Measurements from ENCODE around the gene DIRAS3. TPM values are rescaled to one million over a fixed set of nuclear protein-coding genes. Genes with fewer than 3 reads are reported as not detected.

DIRAS3 gene
- total RNA-seq, 1 experiment from 2014 or later = 1.9 TPM

GRCh38 chr1:68000191-68000590, 50.2 kb downstream of the DIRAS3 start:
- Histone ChIP-seq H3K4me3 (replicated peaks in 1 of 2; ENCODE audit: low read depth in 1 of 2, low read length in 2 of 2) (no peak overlapping the region), H3K27ac (ENCODE audit: low read depth, low read length) (no peak overlapping the region), H3K9ac (ENCODE audit: low read length) (no peak overlapping the region), H3K4me1 (ENCODE audit: control insufficient read depth in 1 of 2, insufficient read depth in 2 of 2, low read length in 2 of 2) (no peaks in the 10 kb centered on the region), H3K4me2 (ENCODE audit: low read length) (no peak overlapping the region), H3K9me2 (ENCODE audit: insufficient read depth) (no peaks in the 10 kb centered on the region), H3K36me3 (ENCODE audit: control insufficient read depth in 1 of 2, insufficient read depth in 2 of 2, low read length in 2 of 2) (no peaks in the 10 kb centered on the region), H3K79me2 (ENCODE audit: insufficient read depth, low read length) (no peaks in the 10 kb centered on the region), H3K9me3 (ENCODE audit: control insufficient read depth in 1 of 2, insufficient read depth in 1 of 2, low read depth in 1 of 2, low read length in 2 of 2) (no peaks in the 10 kb centered on the region), H2AFZ (ENCODE audit: low read depth, low read length, poor library complexity, severe bottlenecking) (no peak overlapping the region), H4K20me1 (ENCODE audit: insufficient read depth) (no peaks in the 10 kb centered on the region), H3K27me3 (ENCODE audit: insufficient read depth, low read length) (no peaks in the 10 kb centered on the region)
- ChIA-PET POLR2A (no interaction called here), RAD21 (ENCODE audit: low non-redundant PET in 1 of 2, low total read pairs in 2 of 2, uncharacterized antibody in 2 of 2, unreplicated experiment in 2 of 2) (no interaction called here), CTCF (no interaction called here)
- no TSS peak for BruUV-seq (replicated peaks)
- no peak for TF ChIP-seq TCF7L2 (IDR thresholded peaks at IDR 0.05; ENCODE audit: borderline replicate concordance, extremely low read depth, insufficient read depth, insufficient read length)
- no peak for TF ChIP-seq YY1 (IDR thresholded peaks at IDR 0.05; ENCODE audit: extremely low read depth, insufficient replicate concordance, low read depth, low read length)
- no peak for TF ChIP-seq ZNF274 (IDR thresholded peaks at IDR 0.05; ENCODE audit: low read depth, low read length)
- no peak for TF ChIP-seq REST (IDR thresholded peaks at IDR 0.05; ENCODE audit: low read depth)
- no peak for TF ChIP-seq MAX (IDR thresholded peaks at IDR 0.05)
- TF ChIP-seq SRF (IDR thresholded peaks at IDR 0.05; ENCODE audit: low read depth) = no peak
- no peak for TF ChIP-seq POLR2A (IDR thresholded peaks at IDR 0.05; ENCODE audit: borderline replicate concordance, extremely low read depth, insufficient read depth, insufficient read length)
- TF ChIP-seq CBX3 (IDR thresholded peaks at IDR 0.05; ENCODE audit: low read depth) = no peak
- no peak for TF ChIP-seq JUND (IDR thresholded peaks at IDR 0.05)
- TF ChIP-seq FOSL1 (IDR thresholded peaks at IDR 0.05; ENCODE audit: low read depth) = no peak
- no peak for TF ChIP-seq SIN3A (IDR thresholded peaks at IDR 0.05; ENCODE audit: low read depth)
- no peak for TF ChIP-seq CTCF (IDR thresholded peaks at IDR 0.05 in 2 of 3, conservative IDR thresholded peaks at IDR 0.05 in 1 of 3; ENCODE audit: borderline replicate concordance in 1 of 3, insufficient read depth in 1 of 3, low read depth in 2 of 3, low read length in 2 of 3)
- TF ChIP-seq ELF1 (IDR thresholded peaks at IDR 0.05; ENCODE audit: borderline replicate concordance, low read depth) = no peak
- TF ChIP-seq POLR2AphosphoS5 (IDR thresholded peaks at IDR 0.05; ENCODE audit: low read depth, low read length) = no peak
- no peak for DNase-seq (ENCODE audit: low read depth, low spot score)
- ATAC-seq = no peak
- intact Hi-C loops (cut with micrococcal nuclease) = no loop called here
